Dermis blood vessel endothelial cell (primary cell): ENCODE data around the gene ACOXL. TPM values are rescaled to one million over a fixed set of nuclear protein-coding genes. Genes with fewer than 3 reads are reported as not detected.
A peak's percentile ranks its signal among the peaks of the same experiment; 100 is the strongest.
"Not testable (repeated sequence)": the region's sequence is repeated elsewhere in the genome, so short reads cannot be mapped to it uniquely, and the experiment has no call there.

Experiments
- DNase-seq: peaks from one replicate; pipeline ENCODE4 v3.0.0; 2010
- total RNA-seq: library from RNA; depleted of rRNA; stranded (reverse); fragments of >200 nt; gene quantifications from 2 replicates; pipeline ENCODE4 v1.2.3, GENCODE V29; 2014

ACOXL gene
- total RNA-seq, 1 donor from 2014 or later: not detected

DNA sequence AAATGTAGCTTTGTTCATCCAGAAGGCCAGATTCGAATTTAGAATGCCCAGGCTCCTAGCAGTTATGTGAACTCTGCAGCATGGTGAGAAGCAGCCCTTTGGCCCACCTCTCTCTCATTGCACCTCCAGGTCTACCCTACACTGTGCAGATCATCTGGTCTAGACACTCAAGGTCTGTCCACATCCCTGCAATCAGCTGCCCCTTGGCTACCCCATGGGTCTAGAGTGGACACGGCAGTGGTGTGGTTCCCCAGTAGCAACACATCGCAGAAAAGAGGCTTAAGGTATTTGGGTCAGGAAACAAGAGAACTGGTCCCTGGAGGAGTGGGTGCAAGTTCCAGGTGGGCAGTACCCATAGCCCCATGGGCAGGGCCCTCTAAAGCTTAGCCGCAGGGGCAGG, 311.7 kb downstream of the ACOXL start:
- DNase-seq: no peak

DNA sequence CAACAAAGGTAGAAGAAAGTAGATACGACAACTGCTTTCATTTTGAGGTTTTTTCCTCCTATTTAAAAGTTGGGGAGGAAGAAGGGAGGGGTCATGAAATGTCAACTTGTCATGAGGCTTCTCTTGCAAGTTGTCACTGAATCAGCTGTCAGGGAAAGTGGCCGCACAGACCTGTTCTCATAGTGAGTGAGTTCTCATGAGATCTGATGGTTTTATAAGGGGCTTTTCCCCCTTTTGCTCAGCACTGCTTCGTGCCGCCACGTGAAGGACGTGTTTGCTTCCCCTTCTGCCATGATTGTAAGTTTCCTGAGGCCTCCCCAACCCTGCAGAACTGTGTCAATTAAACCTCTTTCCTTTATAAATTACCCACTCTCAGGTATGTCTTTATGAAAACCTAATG, 312.9 kb downstream of the ACOXL start:
- DNase-seq: not testable (repeated sequence)

DNA sequence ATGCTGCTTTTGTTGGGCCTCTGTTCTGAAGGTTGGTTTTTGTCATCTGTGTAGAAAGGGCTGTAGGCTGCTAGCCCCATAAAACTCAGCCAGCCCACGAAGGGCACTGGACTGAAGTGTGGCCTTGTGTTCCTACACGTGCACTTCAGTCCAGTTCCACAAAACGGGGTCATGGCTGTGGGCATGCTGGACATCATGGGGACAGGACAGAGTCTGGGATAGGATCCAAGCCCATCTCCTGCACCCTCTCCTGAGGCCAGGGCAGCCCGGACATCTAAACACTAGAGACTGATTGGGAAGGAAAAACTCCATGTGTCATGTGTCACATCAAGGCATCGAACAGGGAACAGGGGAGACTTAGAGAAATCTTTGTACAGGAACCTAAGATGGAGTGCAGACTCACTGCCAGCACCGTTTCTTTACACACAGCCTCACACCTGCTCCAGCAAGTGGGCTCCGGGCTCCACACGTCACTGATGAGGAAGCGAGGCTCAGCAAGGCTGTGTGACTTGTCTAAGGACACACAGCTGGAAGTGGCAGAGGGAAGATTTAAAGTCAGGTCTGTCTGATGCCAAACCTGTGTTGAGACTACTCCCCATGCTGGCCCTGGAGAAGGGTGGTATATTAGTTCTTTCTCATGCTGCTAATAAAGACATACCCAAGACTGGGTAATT, 313.5 kb downstream of the ACOXL start:
- no peak for DNase-seq

DNA sequence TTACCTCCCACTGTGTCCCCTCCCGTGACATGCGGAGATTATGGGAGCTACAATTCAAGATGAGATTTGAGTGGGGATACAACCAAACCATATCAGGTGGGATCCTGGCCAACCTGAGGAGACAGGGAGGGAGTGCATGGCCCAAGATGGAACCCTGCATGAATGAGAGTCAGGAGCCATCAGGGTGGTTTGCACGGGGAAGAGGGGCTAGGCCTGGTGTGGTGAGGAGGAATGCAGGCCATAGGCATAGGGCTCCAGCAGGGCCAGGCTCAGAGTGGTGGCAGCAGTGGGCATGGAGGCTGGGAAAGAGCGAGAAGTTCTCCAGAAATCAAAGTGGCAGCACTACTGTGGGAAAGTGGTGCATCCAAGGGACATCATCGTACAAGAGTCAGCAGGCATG, 314.3 kb downstream of the ACOXL start:
- DNase-seq: no peak

DNA sequence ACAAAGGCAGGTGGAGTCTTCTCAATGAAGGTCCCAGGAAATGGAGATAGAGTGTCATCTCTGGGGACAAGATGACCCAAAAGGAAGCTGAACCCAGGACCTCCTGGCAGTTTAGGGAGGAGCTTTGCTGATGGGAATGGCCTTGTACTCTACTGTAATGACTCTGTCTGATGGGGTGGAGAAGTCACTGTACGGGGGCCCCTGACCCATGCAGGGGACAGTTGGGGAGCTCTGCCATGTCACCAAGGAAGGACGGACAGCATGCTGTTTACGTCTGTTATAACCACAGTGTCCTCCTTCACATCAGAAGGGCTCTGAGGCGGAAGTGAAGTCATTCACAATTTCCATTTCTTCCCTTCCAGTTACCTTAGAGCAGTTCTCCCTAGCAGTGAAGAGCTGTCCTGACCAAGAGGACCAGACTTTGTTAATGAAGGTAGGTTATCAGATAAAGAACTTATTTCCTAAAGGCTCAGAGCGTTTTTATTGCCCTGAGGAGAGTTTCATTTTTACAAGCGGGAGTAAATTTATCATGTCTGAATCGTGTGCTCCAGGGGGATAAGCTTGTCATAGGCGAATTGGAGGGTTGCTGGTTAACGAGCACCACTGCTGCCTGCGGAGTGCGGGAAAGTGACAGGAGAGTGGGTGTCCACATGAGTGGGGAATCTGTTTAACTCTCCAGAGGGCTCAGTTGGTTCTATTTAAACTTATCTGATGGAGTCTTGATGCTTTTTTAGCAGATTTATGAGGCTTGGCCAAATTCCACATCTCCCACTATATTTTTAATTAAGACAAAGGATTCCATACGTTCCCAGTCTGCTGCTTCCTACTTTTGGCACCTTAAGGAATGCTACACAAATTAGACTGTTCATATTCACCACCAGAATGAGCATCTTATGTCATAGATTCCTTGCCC, 316.7 kb downstream of the ACOXL start:
- no peak for DNase-seq

DNA sequence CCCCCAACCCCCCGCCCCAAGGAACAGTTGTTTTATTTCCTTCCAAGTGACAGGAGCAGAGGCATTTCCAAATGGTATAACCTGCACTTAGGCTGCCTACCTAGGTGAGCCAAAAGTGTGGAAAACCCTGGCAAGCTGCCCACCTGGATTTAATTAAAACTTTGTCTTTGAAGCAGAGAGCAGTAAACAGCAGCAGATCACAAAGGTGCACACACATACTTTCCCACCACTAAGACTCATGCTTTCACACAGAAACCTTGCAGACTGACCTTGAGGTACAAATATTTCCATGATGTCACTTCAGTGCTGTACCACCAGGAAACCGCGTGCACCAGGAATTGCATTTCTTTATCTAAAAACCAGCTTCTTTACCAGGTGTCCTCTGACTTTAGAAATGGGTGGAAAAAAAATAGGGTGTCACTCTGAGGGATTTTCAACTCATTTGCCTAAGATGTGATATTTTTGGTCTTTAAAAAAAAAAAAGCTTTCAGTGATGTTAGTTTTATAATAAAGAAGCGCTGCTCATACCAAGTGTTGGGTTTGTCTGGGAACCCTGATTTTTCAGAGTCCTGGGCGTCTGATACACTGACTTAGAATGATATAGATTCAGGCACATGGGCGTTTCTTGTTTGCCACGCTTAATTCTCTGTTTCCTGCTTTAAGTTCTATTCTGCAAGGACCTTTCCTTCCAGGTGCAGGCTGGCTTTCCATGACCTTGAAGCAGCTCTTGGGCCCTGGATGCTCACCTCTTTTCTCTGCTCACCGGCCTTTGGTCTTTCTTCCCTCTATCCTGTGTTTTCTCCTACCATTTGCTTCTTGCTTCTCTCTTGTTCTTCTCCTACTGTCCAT, 317.6 kb downstream of the ACOXL start:
- peak; percentile 30 for DNase-seq

DNA sequence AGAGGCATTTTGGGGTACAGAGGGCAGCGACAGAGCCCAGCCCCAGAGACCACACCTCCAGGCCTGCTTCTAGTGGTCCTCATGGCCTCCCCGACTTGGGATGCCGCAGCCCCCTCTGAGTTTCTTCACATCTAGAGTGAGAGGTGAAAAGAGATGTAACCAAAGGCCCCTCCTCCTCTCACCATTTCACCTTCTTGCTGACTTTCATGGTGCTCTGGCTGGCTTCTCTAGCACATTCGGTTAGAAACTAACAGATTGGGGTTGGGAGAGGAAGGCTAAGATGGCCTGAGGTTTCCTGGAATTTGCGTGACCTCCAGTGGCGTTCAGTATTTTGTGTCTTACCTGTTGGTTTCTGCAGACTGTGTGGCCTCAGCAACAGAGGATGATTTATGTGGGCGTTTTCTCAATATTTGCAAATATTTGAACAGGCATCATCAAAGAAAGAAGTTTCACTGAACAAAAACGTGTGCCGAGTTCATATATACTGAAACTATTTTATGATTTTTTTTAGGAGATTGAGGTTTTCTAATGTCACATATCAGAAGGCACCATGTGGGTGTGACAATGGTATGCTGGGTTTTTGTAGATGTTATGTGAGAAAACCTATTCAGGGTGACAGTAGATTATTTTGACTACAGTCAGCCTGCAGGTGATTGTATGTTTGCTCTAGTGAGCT, 318.5 kb downstream of the ACOXL start:
- DNase-seq: no peak

DNA sequence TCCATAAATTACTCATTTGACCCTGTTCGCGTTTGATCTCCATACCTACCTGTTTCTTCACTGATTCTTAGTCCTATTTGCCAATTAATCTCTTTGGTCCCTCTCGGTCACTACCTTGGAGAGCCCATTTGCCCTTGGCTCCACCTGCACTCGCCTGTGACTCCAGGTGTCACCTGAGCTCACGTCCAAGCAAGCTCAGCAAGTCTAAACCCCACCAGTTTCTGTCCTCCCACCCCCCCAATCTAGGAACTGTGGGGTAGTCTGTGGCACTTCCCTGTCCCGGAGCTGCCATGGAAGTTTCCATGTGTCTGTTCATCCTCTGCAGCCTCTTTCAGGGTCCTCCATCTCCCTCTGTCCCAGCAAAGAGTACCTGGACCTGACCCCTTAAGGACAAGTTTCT, 320.2 kb downstream of the ACOXL start:
- no peak for DNase-seq

DNA sequence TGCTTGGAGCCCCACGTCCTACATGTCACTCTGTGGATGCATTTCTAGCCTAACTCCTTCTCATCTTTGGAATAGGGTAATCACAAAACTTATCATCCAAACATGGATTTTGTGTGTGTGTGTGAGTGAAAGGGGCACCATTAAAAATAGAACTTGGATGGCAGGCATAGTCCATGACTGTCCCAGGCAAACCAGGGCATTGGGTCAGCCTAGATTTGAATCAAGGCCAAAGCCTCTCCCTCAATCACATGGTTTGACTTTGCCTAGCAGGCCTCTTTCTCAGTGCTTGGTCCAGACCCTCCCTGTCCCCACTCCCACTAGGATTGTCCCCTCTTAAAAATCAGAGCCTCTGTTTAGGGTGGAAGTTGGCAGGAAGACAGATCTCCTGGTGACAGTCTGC, 320.9 kb downstream of the ACOXL start:
- DNase-seq: no peak

DNA sequence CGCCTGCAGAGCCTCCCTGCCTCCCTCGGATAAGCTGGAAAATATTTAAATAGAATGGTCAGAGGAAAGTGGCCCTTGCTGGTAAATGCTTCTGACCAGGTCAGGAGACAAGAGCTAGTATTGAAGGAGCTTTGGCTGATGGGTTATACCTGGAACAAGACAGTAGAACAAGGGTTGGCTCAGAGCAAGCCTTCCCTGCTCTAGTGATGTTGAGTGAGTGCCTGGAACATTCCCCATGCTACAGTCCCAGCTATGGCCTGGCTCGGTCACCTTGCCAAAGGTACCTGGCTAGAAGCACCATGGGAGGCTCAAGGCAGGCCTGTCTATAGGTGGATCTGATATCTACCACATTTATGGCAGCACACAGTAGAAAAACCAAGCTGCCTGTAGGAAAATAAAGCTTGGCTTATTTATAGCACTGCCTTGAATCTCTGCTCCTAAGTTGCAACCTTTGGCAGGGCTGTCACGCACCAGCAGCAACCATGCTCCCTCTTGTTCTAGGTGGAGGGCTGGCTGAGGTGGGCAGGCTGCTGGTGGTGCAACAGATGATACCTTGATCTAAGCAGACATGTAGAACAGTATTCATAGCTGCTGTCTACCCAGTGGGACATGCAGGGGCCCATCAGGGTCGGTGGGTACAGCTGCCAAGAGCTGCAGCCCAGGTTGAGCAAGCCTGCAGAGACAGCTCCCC, 321.6 kb downstream of the ACOXL start:
- no peak for DNase-seq

DNA sequence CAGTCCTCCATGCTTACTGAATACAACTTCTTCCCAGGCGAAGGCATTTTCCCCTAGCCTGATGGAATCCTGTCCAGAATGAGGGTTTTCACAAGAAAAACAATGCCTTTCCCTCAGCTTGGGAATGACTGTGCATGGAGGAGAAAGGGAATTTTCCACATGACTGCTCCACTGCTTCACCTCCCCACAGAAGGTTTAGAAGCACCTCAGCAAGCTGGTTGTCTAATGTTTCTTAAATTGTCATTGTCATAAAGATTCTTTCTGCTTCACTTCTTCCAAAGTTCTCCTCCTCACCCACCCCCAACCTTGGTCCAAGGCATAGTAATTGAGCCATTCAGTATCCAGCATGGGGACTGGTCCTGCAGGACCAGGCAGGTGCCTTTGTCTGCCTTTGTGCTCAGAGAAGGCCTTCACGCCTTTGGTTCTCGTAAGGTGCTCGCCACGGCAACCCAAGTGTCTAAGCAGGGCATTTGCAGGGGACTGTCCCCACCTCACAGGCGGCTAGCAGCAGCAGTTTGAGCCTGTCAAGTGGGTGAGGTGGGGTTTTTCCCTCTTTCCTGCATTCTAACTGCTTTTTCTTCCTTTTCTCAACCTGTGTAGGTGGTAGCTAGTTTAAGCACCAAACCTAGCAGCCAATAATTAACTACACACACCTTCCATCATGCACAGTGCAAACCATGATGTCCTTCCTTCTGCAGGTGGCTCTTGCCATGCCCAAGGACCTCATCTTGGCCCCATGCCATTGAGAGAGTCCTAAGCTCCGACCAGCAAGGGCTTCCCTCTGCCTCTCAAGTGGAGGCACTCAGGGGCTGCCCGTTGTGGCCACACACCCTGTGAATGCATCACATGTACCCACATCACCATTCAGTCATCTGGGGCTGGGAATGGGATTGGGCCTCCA, 322.7 kb downstream of the ACOXL start:
- DNase-seq: no peak

DNA sequence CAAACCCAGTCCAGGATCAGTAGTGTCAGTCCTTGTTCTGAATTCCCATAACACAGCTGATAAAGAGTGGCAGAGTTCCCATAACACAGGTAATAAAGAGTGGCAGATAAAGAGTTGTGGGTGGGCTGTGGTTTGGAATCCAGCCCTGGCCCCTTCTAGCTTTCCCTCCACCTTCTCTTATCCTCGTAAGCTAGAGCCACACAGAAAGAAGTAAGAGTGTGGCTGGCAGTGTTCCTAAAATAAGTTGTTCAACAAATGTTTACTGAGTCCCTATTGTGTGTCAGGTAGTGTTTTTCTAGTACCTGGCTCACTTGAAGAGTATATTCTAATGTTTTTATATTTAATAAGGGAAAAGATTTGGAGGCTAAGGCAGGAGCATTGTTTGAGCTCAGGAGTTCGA, 323.4 kb downstream of the ACOXL start:
- DNase-seq: no peak

DNA sequence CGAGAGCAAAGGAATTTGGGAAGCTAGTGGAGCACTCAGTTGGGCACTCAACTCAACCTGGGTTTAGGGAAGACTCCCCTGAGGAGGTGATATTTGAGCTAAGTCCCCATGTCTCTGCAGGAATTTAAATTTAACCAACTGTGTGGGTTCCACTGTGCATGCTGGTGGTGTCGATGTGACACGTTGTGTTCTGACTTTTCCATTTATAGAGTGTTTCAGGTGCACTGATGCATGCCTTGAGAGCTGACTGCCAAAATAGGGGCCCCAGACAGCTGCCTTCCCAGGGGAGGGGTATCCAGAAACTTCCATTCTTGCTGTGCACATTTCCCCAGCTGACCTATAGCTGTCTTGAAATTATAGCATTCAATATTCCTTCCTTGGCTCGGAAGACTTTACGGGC, 324.7 kb downstream of the ACOXL start:
- DNase-seq: no peak

DNA sequence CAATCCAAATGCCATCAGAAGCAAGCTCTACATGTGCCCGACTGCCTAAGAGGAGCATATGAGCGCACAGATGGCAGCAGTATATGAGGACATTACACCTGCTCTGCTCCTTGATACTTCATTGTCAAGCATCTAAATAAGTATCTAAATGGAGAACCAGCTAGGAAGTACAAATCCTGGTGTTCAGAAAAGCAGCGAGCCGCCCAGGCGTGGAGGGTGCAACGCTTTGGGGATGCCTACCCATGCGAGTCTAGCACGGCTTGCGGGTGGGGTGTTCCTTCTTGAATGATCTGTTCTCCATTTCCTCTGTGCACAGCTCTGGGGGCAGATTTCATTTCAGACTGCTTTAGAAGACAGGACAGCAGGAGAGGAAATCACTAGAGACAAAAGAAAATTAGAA, 325.3 kb downstream of the ACOXL start:
- DNase-seq: no peak

DNA sequence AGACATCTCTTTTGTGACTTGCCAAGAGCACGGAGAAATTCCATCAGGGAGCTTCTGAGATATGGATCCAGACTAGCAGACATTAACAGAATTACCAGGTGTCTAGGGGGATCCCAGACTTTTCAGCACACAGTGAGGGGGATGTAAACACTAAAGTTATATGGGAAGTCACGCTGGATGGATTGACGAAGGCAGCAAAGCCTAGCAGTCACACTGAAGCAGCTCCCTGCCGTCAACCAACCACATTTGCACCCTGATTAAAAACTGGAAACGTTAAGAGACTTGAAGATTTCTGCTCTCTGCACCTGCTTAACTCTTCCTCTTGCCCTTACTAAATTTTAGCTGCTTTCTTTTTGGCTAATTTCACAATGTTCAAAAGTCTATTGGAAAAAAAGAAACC, 325.9 kb downstream of the ACOXL start:
- no peak for DNase-seq

DNA sequence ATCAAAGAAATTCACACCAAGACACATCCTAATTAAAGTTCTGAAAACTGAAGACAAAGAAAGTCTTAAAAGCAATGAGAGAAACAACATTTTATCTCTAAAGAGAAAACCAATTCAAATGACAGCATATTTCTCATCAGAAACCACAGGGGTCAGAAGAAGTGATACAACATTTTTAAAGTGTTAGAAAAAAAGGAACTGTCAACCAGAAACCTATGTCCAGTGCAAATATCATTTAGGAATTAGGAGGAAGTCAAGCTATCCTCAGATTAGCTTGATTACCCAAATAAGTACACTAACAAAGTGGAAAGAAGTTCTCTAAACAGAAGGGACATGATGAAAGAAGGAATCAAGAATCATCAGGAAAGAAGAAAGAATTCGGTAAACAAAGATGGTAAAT, 328.8 kb downstream of the ACOXL start:
- DNase-seq: no peak

DNA sequence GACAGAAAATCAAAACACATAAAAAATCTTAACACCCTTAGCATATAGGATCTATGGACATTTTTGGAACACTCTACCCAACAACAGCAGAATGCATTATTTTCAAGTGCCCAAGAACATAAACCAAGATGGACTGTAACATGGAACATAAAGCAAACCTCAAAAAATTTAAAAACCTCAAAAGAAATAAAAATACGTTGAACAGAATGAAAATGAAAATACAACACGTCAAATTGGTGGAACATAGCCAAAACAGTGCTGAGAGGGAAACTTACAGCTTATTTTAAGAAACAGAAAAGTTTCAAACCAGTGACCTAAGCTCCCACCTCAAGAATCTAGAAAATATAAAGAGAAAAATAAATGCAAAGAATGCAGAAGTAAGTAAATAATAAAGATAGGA, 330.0 kb downstream of the ACOXL start:
- no peak for DNase-seq

DNA sequence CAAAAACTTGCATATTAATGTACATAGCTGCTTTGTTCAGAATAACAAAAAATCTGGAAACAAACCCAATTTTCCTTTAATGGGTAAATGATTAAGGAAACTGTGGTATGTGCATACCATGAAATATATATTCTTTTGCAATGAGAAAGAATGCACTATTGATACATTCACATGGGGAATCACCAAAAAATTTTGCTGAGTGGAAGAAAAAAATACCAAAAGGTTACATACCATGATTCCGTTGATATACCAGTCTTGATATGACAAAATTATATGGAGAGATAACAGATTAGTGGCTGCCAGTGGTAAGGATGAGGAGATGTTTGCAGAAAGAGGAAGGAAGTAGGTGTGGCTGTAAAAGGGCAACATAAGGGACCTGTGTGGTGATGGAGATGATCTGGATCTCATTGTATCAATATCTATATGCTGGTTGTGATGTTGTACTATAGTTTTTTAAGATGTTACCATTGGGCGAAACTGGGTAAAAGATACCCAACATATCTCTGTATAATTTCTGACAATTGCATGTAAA, 333.8 kb downstream of the ACOXL start:
- DNase-seq: no peak

DNA sequence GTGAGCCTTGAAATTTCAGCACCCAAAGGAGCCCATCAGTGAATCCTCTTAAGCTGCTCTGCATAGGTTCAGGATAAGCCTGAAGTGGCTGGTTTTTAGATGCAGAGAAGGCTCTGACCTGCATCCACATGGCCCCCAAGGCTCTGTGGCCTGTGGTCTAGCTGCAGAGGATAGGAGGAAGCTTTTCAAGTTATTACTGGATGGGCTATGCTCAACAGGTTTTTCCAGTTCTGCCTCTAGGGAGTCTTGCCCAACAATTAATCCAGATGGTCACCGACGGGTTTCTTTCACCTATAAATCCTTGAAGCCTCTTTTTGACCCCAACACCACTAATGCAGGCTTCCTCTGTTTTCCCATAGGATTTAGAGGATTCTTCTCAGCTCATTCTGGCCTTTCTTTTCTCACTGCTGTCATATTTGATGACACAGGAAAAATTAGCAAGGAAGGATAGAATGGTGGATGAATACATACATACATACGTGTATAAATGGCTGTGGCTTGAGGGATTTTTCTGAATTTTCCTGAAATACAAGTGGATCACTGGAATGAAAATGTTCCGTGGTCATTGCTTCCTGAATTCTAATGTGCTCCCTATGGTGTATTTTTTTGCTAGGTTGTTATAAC, 336.2 kb downstream of the ACOXL start:
- no peak for DNase-seq

DNA sequence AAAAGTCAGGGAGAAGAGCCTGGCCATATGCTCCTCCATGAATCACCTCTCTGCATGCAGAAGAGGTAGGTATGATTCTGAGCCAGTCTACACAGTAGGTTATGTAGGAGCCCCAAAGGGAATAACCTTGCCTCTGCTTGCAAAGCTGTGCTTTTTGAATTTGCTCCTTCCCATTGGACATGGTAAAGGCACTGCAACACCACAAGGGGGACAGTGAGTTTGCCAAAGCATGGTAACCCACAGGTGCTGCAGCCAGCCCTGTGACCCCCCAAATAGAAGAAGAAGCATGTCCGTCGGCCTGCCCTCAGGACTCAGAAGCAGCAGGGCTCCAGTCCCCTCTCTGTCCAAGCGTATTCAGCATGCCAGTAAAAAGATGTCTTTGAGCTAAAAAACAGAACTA, 337.3 kb downstream of the ACOXL start:
- DNase-seq: peak; percentile 3
